Epithelial cell of esophagus (primary cell): ENCODE measurements around the gene C6orf141.
A peak's percentile ranks its signal among the peaks of the same experiment; 100 is the strongest.

Experiments used
- DNase-seq: peaks from one replicate; pipeline ENCODE4 v3.0.0; 2010; ENCODE audit warnings: low read depth
- H3K4me3 ChIP-seq: 2 replicates; pipeline ENCODE4 v1.5.1; 2011; ENCODE audit warnings: mild to moderate bottlenecking, low read length, control low read depth
- CTCF ChIP-seq: IDR thresholded peaks from 2 replicates; pipeline ENCODE4 v1.5.1; 2011; ENCODE audit warnings: low read depth, mild to moderate bottlenecking, low read length, control low read depth, inconsistent platforms; ENCODE audit not compliant: insufficient read depth; ENCODE audit errors: missing control alignments

The C6orf141 gene

GRCh38 chr6:49550492-49551077 is at the start of gene C6orf141:
Gene C6orf141, plus strand, starts transcription at chr6:49550668. Its CDS starts 125 bp downstream, at chr6:49550793.
- H3K4me3 ChIP-seq, result peak within 1 kb of the TSS; percentile 88
- TF ChIP-seq CTCF, result no peak
- peak; percentile 86 for DNase-seq

- H3K4me3 ChIP-seq, result no peak overlapping the region
- peak; percentile 49 for DNase-seq
- no peak for TF ChIP-seq CTCF
These were observed 45.8 kb upstream of the C6orf141 start for GRCh38 chr6:49504666-49505065.

- H3K4me3 ChIP-seq, result no peak overlapping the region
- no peak for DNase-seq
- TF ChIP-seq CTCF, result no peak
These were observed 43.8 kb upstream of the C6orf141 start for GRCh38 chr6:49506569-49507111.

GRCh38 chr6:49509342-49509741 is 41.1 kb upstream of the C6orf141 start:
- TF ChIP-seq CTCF, result no peak
- DNase-seq, result no peak
- no peak overlapping the region for H3K4me3 ChIP-seq

GRCh38 chr6:49513153-49513989 is 37.1 kb upstream of the C6orf141 start:
- no peak overlapping the region for H3K4me3 ChIP-seq
- no peak for TF ChIP-seq CTCF
- no peak for DNase-seq

- no peak for TF ChIP-seq CTCF
- DNase-seq, result peak; percentile 46
- no peak overlapping the region for H3K4me3 ChIP-seq
These were observed 35.6 kb upstream of the C6orf141 start for GRCh38 chr6:49514571-49515484.
